ENCODE results near the gene CELF4. TPM values are rescaled to one million over a fixed set of nuclear protein-coding genes. Genes with fewer than 3 reads are reported as not detected.

Gene CELF4
- total RNA-seq, 1 experiment from 2014 or later = not detected

GRCh38 chr18:37392648-37393047 is 172.9 kb downstream of the CELF4 start:
- DNase-seq (ENCODE audit: low read depth) = no peak

- DNase-seq (ENCODE audit: low read depth) = no peak
These were observed 173.7 kb downstream of the CELF4 start for GRCh38 chr18:37391698-37392548.

DNA sequence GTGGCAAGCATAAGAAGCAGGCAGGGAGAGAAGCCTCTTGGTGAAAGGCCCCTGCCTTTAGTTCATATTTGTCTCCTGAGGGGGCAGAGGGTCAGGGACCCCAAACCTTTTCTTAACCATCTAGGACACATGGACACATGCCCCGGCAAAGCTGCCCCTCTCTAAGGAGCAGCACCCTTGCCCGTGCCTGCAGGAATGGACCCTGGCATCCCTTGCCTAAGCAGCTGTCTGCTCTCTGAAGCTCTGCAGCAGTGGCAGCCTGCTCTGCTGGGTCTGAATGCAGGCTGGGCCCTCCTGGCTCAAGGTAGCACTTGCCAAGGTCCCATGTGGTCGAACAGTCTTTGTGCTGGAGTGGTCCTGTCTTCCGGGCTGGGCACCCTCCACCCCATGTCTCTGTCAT is 174.4 kb downstream of the CELF4 start:
- no peak for DNase-seq (ENCODE audit: low read depth)

- DNase-seq (ENCODE audit: low read depth) = no peak
These were observed 174.9 kb downstream of the CELF4 start for GRCh38 chr18:37390687-37391086.

- no peak for DNase-seq (ENCODE audit: low read depth)
These were observed 175.8 kb downstream of the CELF4 start for GRCh38 chr18:37389684-37390368.

DNA sequence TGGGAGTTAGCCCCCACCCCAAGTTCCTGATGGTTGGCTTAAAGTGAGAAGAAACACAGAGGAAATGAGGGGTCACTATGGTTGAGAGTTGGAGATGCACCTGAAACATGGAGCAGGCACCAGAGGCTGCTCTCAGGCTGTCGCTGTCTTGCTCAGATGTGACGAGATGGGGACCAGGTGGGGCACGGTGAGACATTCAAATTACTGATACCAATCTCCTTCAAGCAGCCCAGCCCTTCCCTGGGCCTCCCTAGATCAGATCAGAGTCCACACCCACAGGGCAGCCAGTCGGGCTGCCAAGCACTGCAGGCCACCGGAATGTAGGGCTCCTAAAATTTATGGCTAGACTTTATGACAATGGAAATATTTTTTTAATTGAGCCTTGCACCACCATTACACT is 176.6 kb downstream of the CELF4 start:
- DNase-seq (ENCODE audit: low read depth) = no peak

- no peak for DNase-seq (ENCODE audit: low read depth)
These were observed 177.2 kb downstream of the CELF4 start for GRCh38 chr18:37388413-37388812.

- DNase-seq (ENCODE audit: low read depth) = peak; percentile 19
These were observed 179.5 kb downstream of the CELF4 start for GRCh38 chr18:37385846-37386778.

DNA sequence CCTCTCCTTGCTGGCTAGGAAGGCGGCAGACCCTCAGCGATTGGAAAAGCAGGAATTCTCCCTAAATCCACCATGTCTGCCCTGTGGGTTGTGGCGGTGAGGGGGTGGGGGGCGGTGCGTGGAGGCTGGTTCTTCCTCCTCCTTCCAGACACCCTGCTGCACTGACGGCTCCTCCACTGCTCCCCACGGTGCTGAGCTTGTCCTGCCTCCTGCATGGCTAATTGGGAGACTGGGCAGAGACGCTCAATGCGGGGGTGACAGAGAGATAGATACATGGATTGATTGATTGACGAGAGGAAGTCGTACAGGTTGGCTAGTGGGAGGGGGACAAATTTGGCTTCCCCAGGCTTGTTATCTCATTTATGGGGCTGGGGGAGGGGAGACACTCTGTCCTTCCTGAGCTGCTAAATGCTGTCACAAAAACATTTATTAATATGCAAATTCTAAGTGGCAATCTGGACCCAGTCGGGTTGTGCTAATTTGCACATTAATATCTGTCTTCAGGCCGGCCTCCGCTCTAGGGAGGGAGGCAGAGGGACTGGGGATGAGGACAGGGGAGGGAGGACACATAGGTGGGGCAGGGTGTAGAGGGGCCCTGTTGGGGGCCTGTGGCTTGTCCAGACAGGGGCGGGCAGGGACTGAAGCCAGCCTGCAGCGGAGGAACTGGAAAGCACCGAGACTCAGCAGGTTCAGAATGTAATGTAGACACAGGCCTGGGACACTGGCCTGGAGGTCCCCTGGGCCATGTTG is 181.6 kb downstream of the CELF4 start:
- DNase-seq (ENCODE audit: low read depth) = no peak

- DNase-seq (ENCODE audit: low read depth) = no peak
These were observed 182.4 kb downstream of the CELF4 start for GRCh38 chr18:37383036-37383785.

DNA sequence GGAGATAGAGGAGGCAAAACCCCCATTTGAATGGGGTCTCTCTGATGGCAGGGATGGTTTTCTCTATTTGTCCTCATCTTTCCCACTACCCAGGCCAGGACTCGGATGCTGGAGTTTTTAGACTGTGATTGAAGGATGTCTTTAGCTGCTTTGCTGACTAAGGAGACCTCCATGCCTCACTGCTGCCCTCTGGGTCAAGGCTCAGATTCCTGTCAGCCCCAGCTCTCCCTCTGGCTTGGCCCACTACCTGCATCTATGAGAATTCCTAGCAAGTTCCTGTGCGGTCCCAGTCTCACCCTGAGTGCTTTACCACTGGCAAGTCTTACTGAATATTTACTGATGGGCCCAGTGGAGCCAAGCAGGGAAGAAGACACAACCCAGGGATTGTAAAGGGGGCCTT is 184.0 kb downstream of the CELF4 start:
- no peak for DNase-seq (ENCODE audit: low read depth)

GRCh38 chr18:37380546-37381110 is 185.0 kb downstream of the CELF4 start:
- no peak for DNase-seq (ENCODE audit: low read depth)

DNA sequence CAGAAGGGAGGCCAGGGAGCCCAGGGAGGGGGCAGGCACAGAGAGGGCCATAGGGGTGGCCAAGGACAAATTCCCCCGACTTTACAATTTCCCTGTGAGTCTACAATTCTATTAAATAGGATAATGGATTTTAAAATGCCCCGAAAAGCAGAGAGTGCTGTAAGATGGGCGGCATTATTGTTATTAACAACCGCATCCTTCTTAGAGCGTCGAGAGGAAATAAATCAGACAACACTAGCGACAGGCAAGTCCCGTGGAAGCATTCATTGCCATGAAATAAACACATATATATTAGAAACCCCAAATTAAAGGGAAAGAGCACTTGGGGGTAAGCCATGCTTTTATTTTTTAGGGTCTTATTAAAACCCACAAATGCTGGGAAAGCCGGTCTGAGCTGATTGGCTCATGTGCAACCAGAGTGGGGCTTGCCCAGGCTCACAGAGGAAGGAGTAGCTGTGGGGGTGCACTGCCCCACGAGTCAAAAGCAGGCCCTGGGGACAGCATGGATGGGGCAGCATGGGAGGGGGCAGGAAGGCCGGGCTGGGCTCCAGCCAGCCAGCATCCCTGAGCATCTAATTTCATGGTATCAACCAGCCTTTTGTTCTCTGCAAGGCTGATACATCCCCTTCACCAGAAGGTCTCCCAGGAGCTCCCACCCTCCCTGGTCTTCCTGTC is 187.1 kb downstream of the CELF4 start:
- DNase-seq (ENCODE audit: low read depth) = no peak

- DNase-seq (ENCODE audit: low read depth) = no peak
These were observed 190.4 kb downstream of the CELF4 start for GRCh38 chr18:37375181-37375580.

DNA sequence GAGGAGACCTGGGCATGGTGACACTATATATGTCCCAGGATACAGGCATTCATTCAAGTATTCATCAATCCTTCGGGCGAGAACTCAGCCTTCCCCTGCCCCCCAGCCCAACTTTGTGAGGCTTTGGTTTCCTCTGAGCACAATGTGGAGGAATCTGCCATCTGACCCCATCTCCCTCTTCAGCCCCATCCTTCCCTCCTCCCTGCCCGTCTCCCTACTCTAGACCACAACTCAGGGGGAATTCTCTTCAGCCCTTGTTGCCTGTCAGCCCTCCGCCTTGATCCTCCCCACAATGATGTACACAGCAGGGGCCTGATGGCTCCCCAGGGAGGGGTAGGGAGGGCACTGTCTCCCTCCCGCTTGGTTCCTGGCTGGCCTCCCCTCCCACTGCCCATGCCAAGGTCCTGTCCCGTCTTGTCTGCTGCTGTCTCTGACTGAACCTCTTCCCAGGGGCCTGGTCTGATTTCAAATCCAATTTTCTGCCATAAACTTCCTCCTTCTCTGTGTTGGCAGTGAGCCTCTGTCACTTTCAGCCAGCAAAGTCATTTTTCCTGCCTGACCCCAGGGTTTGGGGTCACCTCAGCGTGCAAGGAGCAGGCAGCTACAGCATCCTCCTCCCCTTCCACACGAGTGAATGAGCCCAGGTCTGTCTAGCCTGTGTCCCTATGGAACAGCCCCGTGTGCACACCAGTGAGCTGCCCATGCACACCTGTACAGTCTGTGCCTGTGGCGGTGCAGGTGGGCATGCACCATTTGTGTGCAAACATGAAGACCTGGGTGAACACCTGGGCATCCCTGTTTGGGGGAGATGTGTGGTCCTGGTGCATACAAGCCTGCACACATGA is 197.3 kb downstream of the CELF4 start:
- DNase-seq (ENCODE audit: low read depth) = no peak

DNA sequence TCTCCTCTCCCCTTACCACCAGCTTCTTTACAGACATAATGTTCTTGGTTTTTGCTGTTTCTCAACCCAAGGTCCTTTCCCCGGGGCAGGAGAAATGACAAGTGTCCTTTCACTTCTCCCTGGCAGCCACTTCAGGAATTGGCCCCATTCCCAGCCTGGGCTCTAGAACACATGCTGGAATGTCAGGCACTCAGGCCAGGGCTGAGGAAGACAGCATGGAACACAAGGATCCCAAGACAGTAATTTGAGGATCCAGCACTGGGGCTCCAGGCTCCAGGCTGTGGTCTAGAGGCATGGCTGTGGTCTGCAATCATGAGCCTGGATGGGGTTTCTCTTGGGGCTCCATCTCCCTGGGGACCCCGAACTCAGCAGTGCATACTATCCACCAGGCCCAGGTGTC is 201.4 kb downstream of the CELF4 start:
- DNase-seq (ENCODE audit: low read depth) = no peak

- no peak for DNase-seq (ENCODE audit: low read depth)
These were observed 203.3 kb downstream of the CELF4 start for GRCh38 chr18:37362158-37362890.
